Stimulated activated CD4-positive, alpha-beta T cell treated with anti-CD3 and anti-CD28 coated beads, Interleukin-1b, Interleukin-23, amount 100 ng/mL, for 4 hours (primary cell): Measurements from ENCODE around the gene GPR32.
"Not testable (repeated sequence)": the region's sequence is repeated elsewhere in the genome, so short reads cannot be mapped to it uniquely, and the experiment has no call there.

ENCODE experiments used
- DNase-seq, 2 donors: peaks; one replicate each; pipeline ENCODE4 v3.0.0-alpha.2; 2020; ENCODE audit warnings: low read depth in 2 of 2

The GPR32 gene

DNA sequence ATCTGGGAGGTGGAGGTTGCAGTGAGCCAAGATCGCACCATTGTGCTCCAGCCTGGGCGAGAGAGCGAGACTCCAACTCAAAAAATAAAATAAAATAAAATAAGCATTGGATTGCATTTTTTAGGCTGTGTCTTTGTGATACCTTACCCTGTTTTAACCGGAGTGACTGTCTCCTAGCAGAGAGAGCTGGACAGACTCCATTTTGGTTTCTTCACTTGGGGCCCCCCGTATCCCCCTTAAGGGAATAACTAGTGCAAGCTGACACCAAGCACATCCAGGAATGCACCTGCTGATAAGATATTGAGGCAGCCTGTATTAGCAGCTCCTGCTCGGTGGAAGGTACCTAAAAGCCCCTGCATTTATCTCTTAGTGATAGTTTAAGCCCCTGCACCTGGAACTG is 20.8 kb upstream of the GPR32 start:
- DNase-seq = no peak

DNA sequence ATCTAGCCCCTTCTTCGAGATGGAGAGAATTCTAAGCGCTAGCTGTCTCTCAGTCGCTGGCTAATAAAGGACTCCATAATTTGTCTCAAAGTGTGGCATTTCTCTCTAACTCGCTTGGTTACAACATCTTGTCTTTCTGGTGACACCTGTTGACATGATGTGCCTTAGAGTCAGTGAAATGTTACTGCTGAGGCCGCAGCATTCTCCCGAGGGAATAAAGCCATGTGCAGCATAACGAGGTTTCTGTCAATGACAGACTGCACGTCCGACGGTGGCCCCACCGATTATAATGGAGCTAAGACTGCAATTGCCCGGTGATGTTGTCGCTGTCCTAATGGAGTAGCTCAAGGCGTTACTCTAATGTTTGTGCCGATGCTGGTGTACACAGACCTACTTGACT is 20.3 kb upstream of the GPR32 start:
- DNase-seq = no peak

DNA sequence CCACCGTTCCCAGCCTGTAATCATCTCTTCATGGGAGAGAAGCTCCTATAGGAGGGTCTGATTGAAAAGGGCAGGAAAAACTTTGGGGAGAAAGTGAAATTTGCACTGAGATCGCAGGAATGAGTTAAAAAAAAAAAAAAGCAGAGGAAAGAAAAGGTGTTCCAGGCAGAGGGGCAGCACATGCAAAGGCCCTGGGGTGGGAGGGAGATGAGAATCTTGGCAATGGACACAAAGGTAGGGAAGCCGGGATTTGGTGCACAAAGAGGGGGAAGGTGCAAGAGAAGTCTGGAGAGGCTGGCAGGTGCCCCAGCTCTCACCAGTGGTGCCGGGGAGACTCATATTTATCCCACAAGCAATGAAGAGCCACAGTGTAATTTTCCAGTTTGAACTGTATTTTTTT is 16.4 kb upstream of the GPR32 start:
- DNase-seq = no peak

DNA sequence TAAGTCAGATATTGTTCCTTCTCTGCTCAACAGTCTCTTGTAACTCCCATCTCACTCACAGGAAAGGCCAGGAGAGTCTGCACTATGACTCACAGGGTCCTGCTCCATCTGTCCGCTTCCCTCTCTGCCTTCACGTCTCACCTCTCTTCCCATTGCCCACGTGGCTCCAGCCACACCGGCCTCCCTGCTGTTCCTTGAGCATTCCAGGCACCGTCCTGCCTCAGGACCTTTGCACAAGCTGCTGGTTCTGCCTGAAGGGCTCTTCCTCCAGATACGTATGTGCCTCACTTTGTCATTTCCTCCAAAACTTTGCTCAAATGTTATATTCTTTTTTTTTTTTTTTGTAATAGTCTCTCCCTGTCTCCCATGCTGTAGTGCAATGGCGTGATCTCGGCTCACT is 14.0 kb upstream of the GPR32 start:
- not testable (repeated sequence) for DNase-seq

DNA sequence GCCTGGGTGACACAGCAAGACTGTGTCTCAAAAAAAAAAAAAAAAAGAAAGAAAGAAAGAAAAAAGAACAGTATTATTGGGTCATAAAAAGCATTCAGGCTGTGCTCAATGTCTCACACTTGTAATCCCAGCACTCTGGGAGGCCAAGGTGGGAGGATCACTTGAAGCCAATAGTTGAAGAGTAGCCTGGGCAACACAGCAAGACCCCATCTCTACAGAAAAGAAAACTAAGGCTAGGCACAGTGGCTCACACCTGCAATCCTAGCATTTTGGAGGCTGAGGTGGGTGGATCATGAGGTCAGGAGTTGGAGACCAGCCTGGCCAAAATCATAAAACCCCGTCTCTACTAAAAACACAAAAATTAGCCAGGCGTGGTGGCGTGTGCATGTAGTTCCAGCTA is 12.6 kb upstream of the GPR32 start:
- not testable (repeated sequence) for DNase-seq

DNA sequence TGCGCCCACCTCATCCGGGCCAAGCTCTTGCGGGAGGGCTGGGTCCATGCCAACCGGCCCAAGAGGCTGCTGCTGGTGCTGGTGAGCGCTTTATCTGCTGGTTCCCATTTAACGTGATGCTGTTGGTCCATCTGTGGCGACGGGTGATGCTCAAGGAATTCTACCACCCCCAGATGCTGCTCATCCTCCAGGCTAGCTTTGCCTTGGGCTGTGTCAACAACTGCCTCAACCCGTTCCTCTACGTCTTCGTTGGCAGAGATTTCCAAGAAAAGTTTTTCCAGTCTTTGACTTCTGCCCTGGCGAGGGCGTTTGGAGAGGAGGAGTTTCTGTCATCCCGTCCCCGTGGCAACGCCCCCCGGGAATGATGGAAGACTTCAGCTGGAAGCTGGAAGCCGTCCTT is 11.2 kb upstream of the GPR32 start:
- DNase-seq = not testable (repeated sequence)

DNA sequence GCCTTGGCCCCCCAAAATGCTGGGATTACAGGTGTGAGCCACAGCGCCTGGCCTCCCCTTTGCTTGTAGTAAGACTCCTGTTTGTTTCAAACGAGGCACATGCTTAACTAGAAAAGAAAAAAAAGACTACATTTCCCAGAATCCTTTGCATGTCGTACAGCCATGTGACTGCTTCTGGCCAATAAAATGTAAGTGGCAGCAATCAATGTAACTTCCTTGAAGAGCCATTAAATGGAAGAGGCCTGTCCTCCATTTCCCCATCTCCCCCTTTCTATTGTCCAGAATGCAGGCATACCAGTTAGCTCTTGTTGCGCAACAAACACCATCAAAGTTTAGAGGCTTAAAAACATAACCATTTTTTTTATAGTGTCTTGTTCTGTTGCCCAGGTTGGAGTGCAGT is 10.4 kb upstream of the GPR32 start:
- DNase-seq = no peak

DNA sequence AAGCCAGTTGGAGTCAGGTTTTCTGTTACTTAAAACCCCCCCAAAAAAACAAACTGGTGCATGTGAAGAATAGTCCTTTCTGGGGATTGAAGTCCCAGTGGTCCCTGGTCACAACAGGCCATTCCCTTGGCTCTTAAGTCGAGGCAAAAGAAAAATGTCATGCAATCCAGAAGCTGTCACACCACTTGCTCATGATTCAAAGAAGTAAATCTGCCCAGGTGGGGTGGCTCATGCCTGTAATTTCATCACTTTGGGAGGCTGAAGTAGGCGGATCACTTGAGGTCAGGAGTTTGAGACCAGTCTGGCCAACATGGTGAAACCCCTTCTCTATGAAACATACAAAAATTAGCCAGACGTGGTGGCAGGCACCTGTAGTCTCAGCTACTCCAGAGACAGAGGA is 8.8 kb upstream of the GPR32 start:
- not testable (repeated sequence) for DNase-seq

DNA sequence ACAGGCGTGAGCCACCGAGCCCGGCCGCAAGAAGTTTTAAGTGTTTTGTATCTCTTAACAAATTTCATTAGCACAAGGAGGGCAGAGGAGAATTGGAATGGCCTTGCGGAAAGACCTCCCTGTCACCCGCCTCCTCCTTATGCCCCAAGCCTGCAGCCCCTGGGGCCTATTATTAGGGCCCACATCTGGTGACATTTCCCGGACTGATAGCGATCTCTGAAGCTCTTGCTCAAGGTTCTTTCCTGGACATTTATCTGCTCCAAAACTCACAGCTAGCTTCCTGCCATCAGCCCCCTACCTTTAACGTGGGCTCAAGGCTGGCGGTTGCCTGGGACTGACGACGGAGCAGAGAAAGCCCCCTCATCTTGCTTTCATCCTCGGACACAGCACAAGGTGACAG is 6.7 kb upstream of the GPR32 start:
- DNase-seq = not testable (repeated sequence)

DNA sequence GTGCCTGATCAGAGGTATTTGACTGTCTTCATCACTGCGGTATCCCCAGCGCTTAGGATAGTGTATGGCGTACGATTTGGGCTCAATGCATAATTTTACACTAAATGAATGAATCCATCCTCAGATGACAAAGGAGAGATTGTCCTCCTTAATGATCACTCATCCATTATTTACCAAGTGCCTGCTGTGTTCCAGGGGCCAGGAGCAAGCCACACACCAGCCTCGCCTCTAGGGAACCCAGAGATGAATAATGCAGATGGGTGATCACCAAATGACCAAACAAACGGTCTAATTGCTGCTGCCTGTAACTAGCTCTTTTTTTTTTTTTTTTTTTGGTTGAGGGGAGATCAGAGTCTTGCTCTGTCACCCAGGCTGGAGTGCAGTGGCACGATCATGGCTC is 5.9 kb upstream of the GPR32 start:
- no peak for DNase-seq

DNA sequence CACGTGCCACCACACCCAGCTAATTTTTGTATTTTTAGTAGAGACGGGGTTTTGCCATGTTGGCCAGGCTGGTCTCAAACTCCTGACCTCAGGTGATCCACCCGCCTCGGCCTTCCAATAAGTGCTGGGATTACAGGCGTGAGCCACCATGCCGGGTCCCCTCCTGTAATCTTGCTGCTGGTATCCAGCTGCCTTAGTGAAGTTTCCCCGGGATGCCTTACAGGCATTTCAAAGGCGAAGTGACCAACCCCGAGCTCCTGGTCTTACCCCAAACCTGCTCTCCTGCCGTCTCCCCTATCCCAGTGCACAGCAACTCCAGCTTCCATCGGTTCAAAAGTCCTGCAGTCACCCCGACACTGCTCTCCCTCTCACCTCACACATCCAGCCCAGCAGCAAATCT is 3.5 kb upstream of the GPR32 start:
- not testable (repeated sequence) for DNase-seq

DNA sequence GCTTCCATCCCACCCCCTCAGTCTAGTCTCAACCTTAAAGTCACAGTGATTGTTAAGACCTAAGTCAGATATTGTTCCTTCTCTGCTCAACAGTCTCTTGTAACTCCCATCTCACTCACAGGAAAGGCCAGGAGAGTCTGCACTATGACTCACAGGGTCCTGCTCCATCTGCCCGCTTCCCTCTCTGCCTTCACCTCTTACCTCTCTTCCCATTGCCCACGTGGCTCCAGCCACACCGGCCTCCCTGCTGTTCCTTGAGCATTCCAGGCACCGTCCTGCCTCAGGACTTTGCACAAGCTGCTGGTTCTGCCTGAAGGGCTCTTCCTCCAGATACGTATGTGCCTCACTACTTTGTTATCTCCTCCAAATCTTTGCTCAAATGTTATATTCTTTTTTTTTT is 3.0 kb upstream of the GPR32 start:
- DNase-seq = not testable (repeated sequence)

DNA sequence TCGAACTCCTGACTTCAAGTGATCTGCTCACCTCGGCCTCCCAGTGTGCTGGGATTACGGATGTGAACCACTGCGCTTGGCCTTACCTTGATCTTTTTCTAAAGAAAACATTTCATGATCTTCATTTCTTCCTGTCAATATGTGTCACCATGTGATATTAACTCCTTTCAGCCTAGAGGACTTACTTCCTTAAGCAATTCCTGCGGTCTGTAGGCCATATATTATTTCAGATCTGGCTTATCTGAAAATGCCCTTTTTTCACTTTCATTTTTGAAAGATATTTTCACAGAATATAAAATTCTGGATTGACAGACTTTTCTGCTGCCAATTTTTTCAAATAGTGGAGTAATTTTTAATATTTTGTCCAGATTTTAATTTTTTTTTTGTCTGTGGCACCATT is 2.0 kb upstream of the GPR32 start:
- no peak for DNase-seq

DNA sequence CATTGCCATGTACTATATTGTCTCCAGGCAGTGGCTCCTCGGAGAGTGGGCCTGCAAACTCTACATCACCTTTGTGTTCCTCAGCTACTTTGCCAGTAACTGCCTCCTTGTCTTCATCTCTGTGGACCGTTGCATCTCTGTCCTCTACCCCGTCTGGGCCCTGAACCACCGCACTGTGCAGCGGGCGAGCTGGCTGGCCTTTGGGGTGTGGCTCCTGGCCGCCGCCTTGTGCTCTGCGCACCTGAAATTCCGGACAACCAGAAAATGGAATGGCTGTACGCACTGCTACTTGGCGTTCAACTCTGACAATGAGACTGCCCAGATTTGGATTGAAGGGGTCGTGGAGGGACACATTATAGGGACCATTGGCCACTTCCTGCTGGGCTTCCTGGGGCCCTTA is 624 bp downstream of the GPR32 start:
- no peak for DNase-seq

DNA sequence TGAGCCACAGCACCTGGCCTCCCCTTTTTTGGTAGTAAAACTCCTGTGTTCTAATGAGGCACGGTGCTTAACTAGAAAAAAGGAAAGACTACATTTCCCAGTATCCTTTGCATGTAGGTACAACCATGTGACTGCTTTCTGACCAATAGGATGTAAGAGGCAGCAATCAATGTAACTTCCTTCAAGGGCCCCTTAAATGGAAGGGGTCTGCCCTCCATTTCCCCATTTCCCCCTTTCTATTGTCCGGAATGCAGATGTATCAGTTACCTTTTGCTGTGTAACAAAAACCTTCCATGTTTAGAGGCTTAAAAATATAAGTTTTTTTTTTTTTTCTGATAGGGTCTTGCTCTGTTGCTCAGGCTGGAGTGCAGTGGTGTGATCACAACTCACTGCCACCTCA is 2.2 kb downstream of the GPR32 start:
- no peak for DNase-seq

DNA sequence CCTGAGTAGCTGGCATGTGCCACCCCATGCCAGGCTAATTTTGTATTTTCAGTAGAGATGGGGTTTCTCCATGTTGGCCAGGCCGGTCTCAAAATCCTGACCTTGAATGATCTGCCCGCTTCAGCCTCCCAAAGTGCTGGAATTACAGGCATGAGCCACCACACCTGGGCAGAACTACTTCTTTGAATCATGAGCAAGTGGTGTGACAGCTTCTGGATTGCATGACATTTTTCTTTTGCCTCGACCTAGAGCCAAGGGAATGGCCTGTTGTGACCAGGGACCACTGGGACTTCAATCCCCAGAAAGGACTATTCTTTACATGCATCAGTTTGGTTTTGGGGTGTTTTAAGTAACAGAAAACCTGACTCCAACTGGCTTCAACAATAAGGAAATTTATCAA is 2.6 kb downstream of the GPR32 start:
- DNase-seq = not testable (repeated sequence)

DNA sequence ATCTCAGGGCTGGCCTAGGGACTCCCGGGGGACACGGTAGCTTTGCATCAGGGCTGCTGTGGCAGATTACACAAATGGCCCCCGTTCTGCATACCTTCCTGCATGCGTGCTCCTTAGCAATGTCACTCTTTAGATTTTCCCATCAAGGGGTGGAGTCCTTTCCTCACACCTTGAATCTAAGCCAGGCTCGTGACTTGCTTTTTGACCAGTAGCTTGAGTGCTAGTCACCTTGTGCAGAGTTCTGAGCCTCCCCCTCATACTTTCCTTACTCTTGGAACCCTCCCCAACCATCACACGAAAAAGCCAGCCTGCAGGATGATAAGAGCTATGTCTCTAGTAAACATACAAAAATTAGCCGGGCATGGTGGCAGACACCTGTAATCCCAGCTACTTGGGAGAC is 3.2 kb downstream of the GPR32 start:
- not testable (repeated sequence) for DNase-seq

DNA sequence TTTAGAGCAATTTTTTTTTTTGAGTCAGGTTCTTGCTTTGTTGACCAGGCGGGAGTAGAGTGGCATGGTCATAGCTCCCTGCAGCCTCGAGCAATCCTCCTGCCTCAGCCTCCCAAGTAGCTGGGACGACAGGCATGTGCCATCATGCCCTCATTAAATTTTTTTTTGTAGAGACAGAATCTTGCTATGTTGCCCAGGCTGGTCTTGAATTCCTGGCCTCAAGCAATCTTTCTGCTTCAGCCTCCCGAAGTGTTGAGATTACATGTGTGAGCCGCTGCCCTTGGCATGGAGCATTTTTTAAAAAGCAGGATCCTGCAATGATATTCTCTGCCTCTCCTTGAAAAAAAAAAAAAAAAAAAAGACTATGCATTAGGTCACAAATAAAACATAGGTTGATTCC is 5.9 kb downstream of the GPR32 start:
- DNase-seq = no peak

DNA sequence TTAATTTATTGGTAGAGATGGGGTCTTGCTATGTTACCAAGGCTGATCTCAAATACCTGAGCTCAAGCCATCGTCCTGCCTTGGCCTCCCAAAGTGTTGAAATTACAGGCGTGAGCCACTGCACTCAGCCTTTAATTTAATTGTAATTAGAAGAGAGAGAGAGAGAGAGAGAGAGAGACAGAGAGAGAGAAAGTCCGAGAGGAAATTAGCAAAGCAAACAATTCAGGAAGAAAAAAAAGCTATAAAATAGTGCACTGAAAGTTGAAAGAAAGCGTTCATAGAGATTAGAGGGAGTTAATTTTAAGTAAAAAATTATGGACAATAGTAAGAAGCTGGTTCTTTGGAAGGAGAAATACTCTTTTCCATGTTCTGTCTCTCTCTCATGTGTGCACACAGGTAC is 7.0 kb downstream of the GPR32 start:
- DNase-seq = no peak

DNA sequence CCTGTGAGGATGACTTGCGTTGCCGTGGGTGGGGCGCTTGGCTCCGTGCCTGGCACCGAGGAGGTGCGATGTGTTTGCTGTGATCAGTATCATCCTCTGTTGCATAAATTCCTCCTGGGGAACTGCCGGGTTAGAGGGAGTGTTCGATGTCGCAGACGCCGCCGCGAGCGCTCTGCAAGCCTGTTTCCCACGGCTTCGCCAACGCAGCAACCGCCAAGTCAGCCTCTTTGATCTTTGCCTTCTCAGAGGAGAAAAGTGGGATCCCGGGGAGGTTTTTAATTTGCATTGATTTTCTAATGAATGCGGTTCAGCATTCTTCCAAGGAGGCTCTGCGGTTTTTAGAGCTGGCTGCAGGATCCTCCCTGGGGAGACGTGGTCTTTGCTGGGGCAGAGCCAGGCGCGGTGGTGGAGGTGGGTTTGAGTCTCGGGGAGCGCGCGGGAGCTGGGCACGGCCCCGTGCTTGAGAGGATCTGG is 7.6 kb downstream of the GPR32 start:
- DNase-seq = no peak

DNA sequence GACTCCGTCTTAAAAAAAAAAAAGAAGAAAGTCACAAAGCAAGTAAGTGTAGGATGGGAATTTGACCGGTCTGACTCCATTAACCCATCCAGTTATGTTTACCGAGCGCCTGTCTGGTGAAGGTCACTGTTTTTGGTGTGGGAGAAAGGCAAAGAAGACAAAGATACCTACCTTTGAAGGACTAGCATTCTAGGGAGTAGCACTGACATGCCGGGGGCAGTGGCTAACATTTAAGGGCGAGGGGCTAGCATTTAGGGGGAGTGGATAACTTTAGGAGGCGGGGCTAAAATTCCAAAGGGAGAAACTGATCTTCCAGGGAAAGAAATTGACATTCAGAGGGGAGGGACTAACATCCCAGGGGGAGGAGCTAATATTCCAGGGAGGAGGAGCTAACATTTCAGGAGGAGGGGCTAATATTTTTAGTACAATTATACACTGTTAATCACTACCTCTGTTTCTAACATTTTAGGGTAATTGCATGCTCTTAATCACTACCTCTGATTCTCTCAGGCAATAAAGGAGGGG is 8.7 kb downstream of the GPR32 start:
- DNase-seq = no peak

DNA sequence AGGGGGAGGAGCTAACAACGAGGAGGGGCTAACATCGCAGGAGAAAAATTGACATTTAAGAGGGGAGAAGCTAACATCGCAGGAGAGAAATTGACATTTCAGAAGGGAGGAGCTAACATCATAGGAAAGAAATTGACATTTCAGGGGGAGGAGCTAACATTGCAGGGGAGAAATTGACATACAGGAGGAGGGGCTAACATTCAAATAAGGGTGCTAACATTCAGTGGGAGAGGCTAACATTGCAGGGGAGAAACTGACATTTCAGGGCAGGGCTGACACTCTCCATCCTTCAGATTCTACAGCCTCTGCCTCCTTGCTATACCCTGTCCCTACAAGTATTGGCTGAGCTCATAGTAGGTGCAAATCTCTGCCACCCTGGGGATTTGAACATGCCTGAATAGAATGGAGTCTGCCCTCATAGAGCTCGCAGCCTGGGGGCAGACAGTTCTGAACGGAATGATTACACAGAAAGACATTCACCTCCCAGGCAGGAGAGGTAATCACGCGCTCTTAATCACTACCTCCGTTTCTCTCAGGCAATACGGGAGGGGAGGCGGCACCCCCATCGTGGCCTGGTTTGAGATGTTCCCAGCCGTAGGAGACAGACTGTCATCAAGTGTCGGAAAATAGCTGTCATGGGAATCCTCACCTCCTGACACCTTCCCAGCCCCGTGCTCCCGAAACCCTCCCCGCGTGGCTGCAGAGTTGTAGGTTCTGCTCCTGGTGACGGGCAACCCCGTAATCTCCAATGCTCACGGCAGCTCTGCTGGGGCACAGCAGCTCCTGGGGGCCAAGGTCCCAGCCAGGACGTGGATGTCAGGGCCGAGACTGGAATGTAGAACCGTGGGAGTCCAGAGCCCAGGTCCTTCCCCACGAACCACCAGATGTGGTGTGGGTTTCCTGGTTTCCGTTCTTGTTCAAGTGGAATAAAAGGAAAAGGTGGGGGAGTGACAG is 9.5 kb downstream of the GPR32 start:
- no peak for DNase-seq

DNA sequence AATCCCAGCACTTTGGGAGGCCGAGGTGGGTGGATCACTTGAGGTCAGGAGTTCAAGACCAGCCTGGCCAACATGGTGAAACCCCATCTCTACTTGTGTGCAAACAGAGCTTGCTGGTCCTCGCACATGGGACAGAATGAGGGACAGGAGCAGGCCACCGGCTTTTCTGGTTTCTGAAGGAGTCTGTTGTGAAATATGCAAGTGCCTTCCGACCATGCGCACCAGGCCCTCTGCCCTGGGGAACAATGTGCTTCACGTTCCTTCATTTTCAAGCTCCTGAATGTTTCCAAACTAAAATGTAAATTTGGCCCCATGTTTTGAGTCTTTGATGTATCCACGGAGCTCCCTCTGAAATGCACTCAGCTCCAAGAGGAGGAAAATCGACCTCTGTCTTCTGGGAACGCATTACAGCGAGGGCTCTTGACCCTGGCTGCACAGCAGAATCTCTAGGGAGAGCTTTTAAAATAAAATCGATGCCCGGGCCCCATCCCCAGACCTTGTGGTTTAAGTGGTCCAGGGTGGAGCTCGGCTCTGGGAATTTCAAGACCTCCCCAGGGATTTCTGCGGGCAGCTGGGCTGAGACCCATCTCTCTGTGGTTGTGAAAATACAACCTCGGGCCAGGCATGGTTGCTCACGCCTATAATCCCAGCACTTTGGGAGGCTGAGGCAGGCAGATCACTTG is 10.6 kb downstream of the GPR32 start:
- no peak for DNase-seq
